HPDE6-E6E7 (cell line): ENCODE measurements around the gene JAM2.

Experiments
- DNase-seq: peaks from one replicate; pipeline ENCODE4 v3.0.0; 2011; ENCODE audit warnings: missing footprints; ENCODE audit errors: extremely low spot score

Gene JAM2

GRCh38 chr21:25717491-25718147, 78.6 kb downstream of the JAM2 start:
- DNase-seq, result no peak

- DNase-seq, result no peak
Measured at GRCh38 chr21:25721987-25722386, 82.9 kb downstream of the JAM2 start.

- DNase-seq, result no peak
Measured at GRCh38 chr21:25722631-25723030, 83.6 kb downstream of the JAM2 start.

- no peak for DNase-seq
Measured at GRCh38 chr21:25732091-25732760, 93.2 kb downstream of the JAM2 start.

- no peak for DNase-seq
Measured at GRCh38 chr21:25733859-25734653, 95.0 kb downstream of the JAM2 start.

GRCh38 chr21:25734654-25734903, 95.5 kb downstream of the JAM2 start:
- no peak for DNase-seq

GRCh38 chr21:25734904-25735645, 96.0 kb downstream of the JAM2 start, which contains the start of the genes ATP5PF and GABPA:
TSS of gene ATP5PF (minus strand) at chr21:25734904. CDS start at chr21:25729794, 5,110 bp downstream.
TSS of gene GABPA (plus strand) at chr21:25734972. CDS start at chr21:25741599, 6,627 bp downstream.
- peak; percentile 83 for DNase-seq

GRCh38 chr21:25735646-25736597, 96.9 kb downstream of the JAM2 start:
- peak; percentile 36 for DNase-seq

GRCh38 chr21:25737421-25737820, 98.4 kb downstream of the JAM2 start:
- DNase-seq, result no peak

- DNase-seq, result no peak
Measured at GRCh38 chr21:25742900-25743299, 103.8 kb downstream of the JAM2 start.

- DNase-seq, result no peak
Measured at GRCh38 chr21:25744854-25745253, 105.8 kb downstream of the JAM2 start.

- no peak for DNase-seq
Measured at GRCh38 chr21:25750085-25750484, 111.0 kb downstream of the JAM2 start.

- no peak for DNase-seq
Measured at GRCh38 chr21:25752416-25752815, 113.4 kb downstream of the JAM2 start.

- no peak for DNase-seq
Measured at GRCh38 chr21:25756190-25756932, 117.3 kb downstream of the JAM2 start.

GRCh38 chr21:25757531-25757930, 118.5 kb downstream of the JAM2 start:
- DNase-seq, result no peak

- DNase-seq, result no peak
Measured at GRCh38 chr21:25759573-25759972, 120.5 kb downstream of the JAM2 start.

GRCh38 chr21:25760061-25760460, 121.0 kb downstream of the JAM2 start:
- DNase-seq, result no peak

GRCh38 chr21:25760677-25761076, 121.6 kb downstream of the JAM2 start:
- no peak for DNase-seq

- DNase-seq, result no peak
Measured at GRCh38 chr21:25764065-25764464, 125.0 kb downstream of the JAM2 start.
